Stimulated activated naive CD8-positive, alpha-beta T cell treated with anti-CD3 and anti-CD28 coated beads, Interleukin-15, Interleukin-2, amounts not matched to agents 100 ng/mL and 50 ng/mL, for 24 hours (primary cell): ENCODE data around the gene TRIM29.
"Not testable (repeated sequence)": the region's sequence is repeated elsewhere in the genome, so short reads cannot be mapped to it uniquely, and the experiment has no call there.

Experiments
- H3K27ac Mint-ChIP-seq: one replicate; pipeline ENCODE4 v1.8.0; 2021; ENCODE audit warnings: mild to moderate bottlenecking, mixed read lengths
- H3K27me3 Mint-ChIP-seq: one replicate; pipeline ENCODE4 v1.8.0; 2021; ENCODE audit warnings: mixed read lengths
- H3K36me3 Mint-ChIP-seq: one replicate; pipeline ENCODE4 v1.8.0; 2021; ENCODE audit warnings: low read depth, mixed read lengths
- H3K4me1 Mint-ChIP-seq: one replicate; pipeline ENCODE4 v1.8.0; 2021; ENCODE audit warnings: low read depth, mixed read lengths
- H3K4me3 Mint-ChIP-seq: one replicate; pipeline ENCODE4 v1.8.0; 2021; ENCODE audit warnings: mild to moderate bottlenecking, mixed read lengths
- H3K9me3 Mint-ChIP-seq: one replicate; pipeline ENCODE4 v1.8.0; 2021; ENCODE audit warnings: mixed read lengths

The TRIM29 gene

GRCh38 chr11:120151536-120151935, 13.6 kb upstream of the TRIM29 start:
- H3K4me1 Mint-ChIP-seq = no peaks in the 10 kb centered on the region
- peak overlapping the region; percentile 8 for H3K27ac Mint-ChIP-seq
- peaks cover 5% of the 10 kb centered on the region for H3K9me3 Mint-ChIP-seq
- H3K36me3 Mint-ChIP-seq = no peaks in the 10 kb centered on the region
- no peak overlapping the region for H3K4me3 Mint-ChIP-seq
- peaks cover 39% of the 10 kb centered on the region for H3K27me3 Mint-ChIP-seq

- peaks cover 54% of the 10 kb centered on the region for H3K27me3 Mint-ChIP-seq
- no peaks in the 10 kb centered on the region for H3K36me3 Mint-ChIP-seq
- peaks cover 5% of the 10 kb centered on the region for H3K9me3 Mint-ChIP-seq
- H3K4me3 Mint-ChIP-seq = no peak overlapping the region
- H3K27ac Mint-ChIP-seq = no peak overlapping the region
- no peaks in the 10 kb centered on the region for H3K4me1 Mint-ChIP-seq
Observed at GRCh38 chr11:120149246-120149645, 11.3 kb upstream of the TRIM29 start.

- H3K4me1 Mint-ChIP-seq = no peaks in the 10 kb centered on the region
- H3K27me3 Mint-ChIP-seq = peaks cover 51% of the 10 kb centered on the region
- no peak overlapping the region for H3K4me3 Mint-ChIP-seq
- H3K9me3 Mint-ChIP-seq = peaks cover 5% of the 10 kb centered on the region
- no peak overlapping the region for H3K27ac Mint-ChIP-seq
- H3K36me3 Mint-ChIP-seq = no peaks in the 10 kb centered on the region
Observed at GRCh38 chr11:120147950-120148270, 10.0 kb upstream of the TRIM29 start.

GRCh38 chr11:120147094-120147949, 9.4 kb upstream of the TRIM29 start:
- peaks cover 53% of the 10 kb centered on the region for H3K27me3 Mint-ChIP-seq
- no peak overlapping the region for H3K27ac Mint-ChIP-seq
- no peak overlapping the region for H3K4me3 Mint-ChIP-seq
- H3K36me3 Mint-ChIP-seq = no peaks in the 10 kb centered on the region
- H3K9me3 Mint-ChIP-seq = peaks cover 5% of the 10 kb centered on the region
- no peaks in the 10 kb centered on the region for H3K4me1 Mint-ChIP-seq

- no peaks in the 10 kb centered on the region for H3K4me1 Mint-ChIP-seq
- no peak overlapping the region for H3K27ac Mint-ChIP-seq
- peaks cover 5% of the 10 kb centered on the region for H3K9me3 Mint-ChIP-seq
- peaks cover 51% of the 10 kb centered on the region for H3K27me3 Mint-ChIP-seq
- no peaks in the 10 kb centered on the region for H3K36me3 Mint-ChIP-seq
- H3K4me3 Mint-ChIP-seq = no peak overlapping the region
Observed at GRCh38 chr11:120146413-120147093, 8.6 kb upstream of the TRIM29 start.

GRCh38 chr11:120144501-120144900, 6.6 kb upstream of the TRIM29 start:
- H3K9me3 Mint-ChIP-seq = no peaks in the 10 kb centered on the region
- H3K27ac Mint-ChIP-seq = no peak overlapping the region
- no peaks in the 10 kb centered on the region for H3K36me3 Mint-ChIP-seq
- no peak overlapping the region for H3K4me3 Mint-ChIP-seq
- H3K4me1 Mint-ChIP-seq = no peaks in the 10 kb centered on the region
- H3K27me3 Mint-ChIP-seq = peaks cover 37% of the 10 kb centered on the region

GRCh38 chr11:120143472-120143871, 5.6 kb upstream of the TRIM29 start:
- H3K27ac Mint-ChIP-seq, H3K4me3 Mint-ChIP-seq, H3K9me3 Mint-ChIP-seq, H3K4me1 Mint-ChIP-seq, H3K36me3 Mint-ChIP-seq: not testable (repeated sequence)
- H3K27me3 Mint-ChIP-seq = peaks cover 30% of the 10 kb centered on the region

- no peak overlapping the region for H3K4me3 Mint-ChIP-seq
- no peaks in the 10 kb centered on the region for H3K4me1 Mint-ChIP-seq
- H3K27ac Mint-ChIP-seq = no peak overlapping the region
- no peaks in the 10 kb centered on the region for H3K9me3 Mint-ChIP-seq
- H3K27me3 Mint-ChIP-seq = peaks cover 21% of the 10 kb centered on the region
- H3K36me3 Mint-ChIP-seq = no peaks in the 10 kb centered on the region
Observed at GRCh38 chr11:120142441-120143100, 4.7 kb upstream of the TRIM29 start.

- Mint-ChIP-seq H3K27me3 (peaks cover 20% of the 10 kb centered on the region), H3K4me3 (no peak overlapping the region), H3K4me1 (no peaks in the 10 kb centered on the region)
Observed at GRCh38 chr11:120141768-120142423, 4.0 kb upstream of the TRIM29 start.

GRCh38 chr11:120141113-120141767, 3.3 kb upstream of the TRIM29 start:
- Mint-ChIP-seq H3K9me3 (no peaks in the 10 kb centered on the region), H3K36me3 (no peaks in the 10 kb centered on the region), H3K27me3 (peaks cover 16% of the 10 kb centered on the region), H3K4me1 (no peaks in the 10 kb centered on the region), H3K27ac (no peak overlapping the region), H3K4me3 (no peak overlapping the region)

More at GRCh38 chr11:120141768-120142423, 4.0 kb upstream of the TRIM29 start:
- no peaks in the 10 kb centered on the region for H3K36me3 Mint-ChIP-seq
- no peak overlapping the region for H3K27ac Mint-ChIP-seq
- H3K9me3 Mint-ChIP-seq = no peaks in the 10 kb centered on the region

- H3K9me3 Mint-ChIP-seq = no peaks in the 10 kb centered on the region
- peaks cover 6% of the 10 kb centered on the region for H3K27me3 Mint-ChIP-seq
- H3K4me3 Mint-ChIP-seq = no peak overlapping the region
- H3K27ac Mint-ChIP-seq = no peak overlapping the region
- no peaks in the 10 kb centered on the region for H3K36me3 Mint-ChIP-seq
- no peaks in the 10 kb centered on the region for H3K4me1 Mint-ChIP-seq
Observed at GRCh38 chr11:120139316-120140069, 1.6 kb upstream of the TRIM29 start.

GRCh38 chr11:120137187-120137610, 714 bp downstream of the TRIM29 start:
- H3K9me3 Mint-ChIP-seq = no peaks in the 10 kb centered on the region
- H3K27ac Mint-ChIP-seq = no peak overlapping the region
- no peaks in the 10 kb centered on the region for H3K36me3 Mint-ChIP-seq
- no peak overlapping the region for H3K4me3 Mint-ChIP-seq
- H3K27me3 Mint-ChIP-seq = no peaks in the 10 kb centered on the region
- no peaks in the 10 kb centered on the region for H3K4me1 Mint-ChIP-seq

- Mint-ChIP-seq H3K9me3 (no peaks in the 10 kb centered on the region), H3K27ac (no peak overlapping the region), H3K4me1 (no peaks in the 10 kb centered on the region), H3K4me3 (no peak overlapping the region), H3K36me3 (no peaks in the 10 kb centered on the region), H3K27me3 (no peaks in the 10 kb centered on the region)
Observed at GRCh38 chr11:120136356-120136755, 1.6 kb downstream of the TRIM29 start.

GRCh38 chr11:120135838-120136237, 2.1 kb downstream of the TRIM29 start:
- no peaks in the 10 kb centered on the region for H3K4me1 Mint-ChIP-seq
- H3K9me3 Mint-ChIP-seq = no peaks in the 10 kb centered on the region
- H3K4me3 Mint-ChIP-seq = no peak overlapping the region
- H3K27me3 Mint-ChIP-seq = no peaks in the 10 kb centered on the region
- no peak overlapping the region for H3K27ac Mint-ChIP-seq
- no peaks in the 10 kb centered on the region for H3K36me3 Mint-ChIP-seq
